Loucy (cell line): ENCODE measurements around the gene CFC1B.
"Not testable (repeated sequence)": the region's sequence is repeated elsewhere in the genome, so short reads cannot be mapped to it uniquely, and the experiment has no call there.

Experiments
- H2AFZ ChIP-seq: fragments of 200-600 bp; sonication (generic); 2 replicates; pipeline ENCODE4 v1.6.0; 2016; ENCODE audit warnings: antibody characterized with exemption, mild to moderate bottlenecking, low read length, moderate library complexity
- H3F3A ChIP-seq: fragments of 200-600 bp; 2 replicates; pipeline ENCODE4 v1.6.0; 2016; ENCODE audit warnings: antibody characterized with exemption, low read depth, mild to moderate bottlenecking
- H3K27me3 ChIP-seq: fragments of 200-600 bp; sonication (generic); 2 replicates; pipeline ENCODE4 v1.6.1; 2014; ENCODE audit warnings: low read length, mild to moderate bottlenecking; ENCODE audit not compliant: insufficient read depth, poor library complexity, severe bottlenecking
- H3K36me3 ChIP-seq: fragments of 200-600 bp; sonication (generic); 2 replicates; pipeline ENCODE4 v1.6.1; 2016; ENCODE audit warnings: low read length; ENCODE audit not compliant: insufficient read depth
- H3K4me1 ChIP-seq: fragments of 200-600 bp; sonication (generic); 2 replicates; pipeline ENCODE4 v1.5.1; 2014; ENCODE audit warnings: low read length, mild to moderate bottlenecking; ENCODE audit not compliant: insufficient read depth, poor library complexity, severe bottlenecking
- H3K4me2 ChIP-seq: fragments of 200-600 bp; sonication (generic); 2 replicates; pipeline ENCODE4 v1.6.0; 2014; ENCODE audit warnings: antibody characterized with exemption, low read length, low read depth, mild to moderate bottlenecking; ENCODE audit not compliant: poor library complexity, severe bottlenecking
- H3K4me3 ChIP-seq: fragments of 200-600 bp; sonication (generic); 2 replicates; pipeline ENCODE4 v1.5.1; 2014; ENCODE audit warnings: low read length, mild to moderate bottlenecking, mixed read lengths; ENCODE audit not compliant: poor library complexity, severe bottlenecking
- H3K79me2 ChIP-seq: fragments of 200-600 bp; sonication (generic); 2 replicates; pipeline ENCODE4 v1.6.1; 2014; ENCODE audit warnings: low read length; ENCODE audit not compliant: insufficient read depth
- H3K9ac ChIP-seq: fragments of 200-600 bp; sonication (generic); 2 replicates; pipeline ENCODE4 v1.6.0; 2014; ENCODE audit warnings: mild to moderate bottlenecking, low read depth, low read length, moderate library complexity; ENCODE audit not compliant: poor library complexity, severe bottlenecking
- H3K9me2 ChIP-seq: fragments of 200-600 bp; sonication (generic); replicated peaks from 2 replicates; pipeline ENCODE4 v1.6.1; 2016; ENCODE audit warnings: low read depth, low read length, mixed read lengths
- H3K9me3 ChIP-seq: fragments of 200-600 bp; sonication (generic); 2 replicates; pipeline ENCODE4 v1.6.1; 2014; ENCODE audit warnings: mild to moderate bottlenecking, antibody characterized with exemption, low read length, low read depth; ENCODE audit not compliant: insufficient read depth
- H4K20me1 ChIP-seq: fragments of 200-600 bp; sonication (generic); 2 replicates; pipeline ENCODE4 v1.6.0; 2014; ENCODE audit warnings: antibody characterized with exemption, low read length, mild to moderate bottlenecking; ENCODE audit not compliant: insufficient read depth, poor library complexity, severe bottlenecking

Gene CFC1B

DNA sequence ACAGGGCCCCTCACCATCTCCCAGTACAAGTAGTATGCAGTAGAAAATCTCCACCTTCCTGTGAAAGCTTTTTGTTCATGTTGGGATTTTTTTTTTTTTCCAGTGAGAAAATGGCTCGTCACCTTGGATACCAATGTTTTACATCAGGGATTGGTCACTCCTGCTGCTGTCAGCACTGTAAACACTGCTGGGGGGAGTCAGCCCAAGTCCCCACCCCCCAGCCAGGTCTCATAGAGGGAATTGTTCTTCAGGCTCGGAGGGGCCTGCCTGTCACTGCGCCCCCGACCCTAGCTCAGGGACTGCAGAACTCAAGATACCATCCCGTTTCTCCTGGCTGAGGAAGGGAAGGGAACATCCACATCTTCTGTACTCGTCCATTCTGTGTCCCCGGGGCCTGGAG, at the start of gene CFC1B:
Gene CFC1B (plus strand): TSS at position 231 of the 400 bp plus-strand sequence. CDS start 263 bp downstream, outside the sequence.
- not testable (repeated sequence) for H3K36me3 ChIP-seq, H3K9ac ChIP-seq, H3K9me3 ChIP-seq, H3K9me2 ChIP-seq, H3K4me3 ChIP-seq, H3K27me3 ChIP-seq, H3K4me1 ChIP-seq, H3K4me2 ChIP-seq, H3K79me2 ChIP-seq, H3F3A ChIP-seq, H2AFZ ChIP-seq, H4K20me1 ChIP-seq

GRCh38 chr2:130491073-130491472, 29.9 kb upstream of the CFC1B start:
- H3K9me2 ChIP-seq, H3F3A ChIP-seq, H4K20me1 ChIP-seq, H3K27me3 ChIP-seq, H3K4me2 ChIP-seq, H3K9ac ChIP-seq, H3K4me1 ChIP-seq, H3K4me3 ChIP-seq, H3K9me3 ChIP-seq, H3K36me3 ChIP-seq, H3K79me2 ChIP-seq, H2AFZ ChIP-seq: not testable (repeated sequence)

DNA sequence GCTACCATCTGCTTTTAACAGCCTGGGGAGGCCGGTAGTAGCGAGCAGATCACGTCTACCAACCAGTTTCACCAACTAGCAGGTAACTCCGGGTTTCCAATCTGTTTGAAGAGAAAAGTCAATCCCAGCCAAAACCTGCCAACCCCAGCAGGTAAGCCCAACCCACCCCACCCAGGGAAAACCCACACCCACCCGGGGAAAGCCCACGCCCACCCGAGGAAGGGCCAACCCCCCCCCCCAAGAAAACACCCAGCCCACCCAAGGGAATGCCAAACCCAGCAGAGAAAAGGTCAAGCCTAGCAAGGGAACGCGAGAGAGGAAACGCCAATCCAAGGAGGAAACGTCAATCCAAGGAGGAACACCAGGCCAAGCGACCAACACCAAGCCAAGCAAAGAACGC, 11.8 kb upstream of the CFC1B start, which contains the start of gene POTEI:
Gene POTEI (minus strand): TSS at position 101 of the 400 bp plus-strand sequence. CDS start 93 bp downstream, at position 8.
- H2AFZ ChIP-seq, H4K20me1 ChIP-seq, H3K27me3 ChIP-seq, H3K4me3 ChIP-seq, H3K9me2 ChIP-seq, H3K79me2 ChIP-seq, H3K4me1 ChIP-seq, H3K9me3 ChIP-seq, H3K4me2 ChIP-seq, H3K36me3 ChIP-seq, H3K9ac ChIP-seq, H3F3A ChIP-seq: not testable (repeated sequence)

DNA sequence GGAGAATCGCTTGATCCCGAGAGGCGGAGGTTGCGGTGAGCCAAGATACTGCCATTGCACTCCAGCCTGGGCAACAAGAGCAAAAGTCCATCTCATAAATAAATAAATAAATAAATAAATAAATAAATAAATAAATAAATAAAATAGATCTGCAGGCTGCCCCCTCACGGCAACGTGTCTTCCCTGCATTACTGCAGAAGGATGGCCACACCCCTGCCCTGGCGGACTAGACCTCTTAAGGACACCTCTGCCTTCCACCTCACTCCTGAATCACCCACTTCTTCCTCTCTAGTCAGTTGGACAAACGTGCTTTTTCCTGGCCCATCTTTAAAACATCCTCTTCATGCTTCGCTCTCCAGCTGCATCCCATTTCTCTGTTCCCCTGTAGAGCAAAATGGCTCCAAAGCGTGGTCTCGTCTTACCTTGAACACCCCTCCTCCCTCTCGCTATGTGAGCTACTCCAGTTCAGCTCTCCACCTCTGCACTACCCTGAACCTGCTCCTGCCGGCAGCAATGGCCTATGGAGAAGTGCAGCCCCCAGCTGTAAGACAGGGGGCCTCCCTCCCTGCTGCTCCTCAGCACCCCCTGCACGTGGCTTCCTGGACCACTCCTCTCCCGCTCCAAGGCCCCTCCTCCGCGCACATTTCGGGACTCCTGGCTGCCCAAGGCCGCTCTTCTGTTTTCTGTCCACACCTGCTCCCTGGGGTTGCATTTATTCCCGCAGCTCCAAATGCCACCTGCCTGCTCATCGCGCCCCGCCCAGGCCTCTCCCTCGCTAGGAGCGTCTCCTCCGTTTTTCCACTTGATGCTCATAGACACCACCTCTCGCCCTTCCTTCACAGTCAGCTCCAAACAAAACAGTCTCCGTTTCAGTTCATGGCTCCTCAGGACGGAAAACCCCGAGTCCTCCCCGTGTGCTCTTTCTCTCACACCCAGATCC, 9.9 kb upstream of the CFC1B start:
- H3K4me1 ChIP-seq, H4K20me1 ChIP-seq, H3K27me3 ChIP-seq, H3K4me3 ChIP-seq, H2AFZ ChIP-seq, H3F3A ChIP-seq, H3K4me2 ChIP-seq, H3K9me2 ChIP-seq, H3K79me2 ChIP-seq, H3K36me3 ChIP-seq, H3K9ac ChIP-seq, H3K9me3 ChIP-seq: not testable (repeated sequence)

GRCh38 chr2:130511747-130512451, 9.1 kb upstream of the CFC1B start:
- H3K9me2 ChIP-seq, H3K9me3 ChIP-seq, H3K27me3 ChIP-seq, H3K79me2 ChIP-seq, H3F3A ChIP-seq, H2AFZ ChIP-seq, H3K36me3 ChIP-seq, H3K4me2 ChIP-seq, H3K4me1 ChIP-seq, H4K20me1 ChIP-seq, H3K4me3 ChIP-seq, H3K9ac ChIP-seq: not testable (repeated sequence)

DNA sequence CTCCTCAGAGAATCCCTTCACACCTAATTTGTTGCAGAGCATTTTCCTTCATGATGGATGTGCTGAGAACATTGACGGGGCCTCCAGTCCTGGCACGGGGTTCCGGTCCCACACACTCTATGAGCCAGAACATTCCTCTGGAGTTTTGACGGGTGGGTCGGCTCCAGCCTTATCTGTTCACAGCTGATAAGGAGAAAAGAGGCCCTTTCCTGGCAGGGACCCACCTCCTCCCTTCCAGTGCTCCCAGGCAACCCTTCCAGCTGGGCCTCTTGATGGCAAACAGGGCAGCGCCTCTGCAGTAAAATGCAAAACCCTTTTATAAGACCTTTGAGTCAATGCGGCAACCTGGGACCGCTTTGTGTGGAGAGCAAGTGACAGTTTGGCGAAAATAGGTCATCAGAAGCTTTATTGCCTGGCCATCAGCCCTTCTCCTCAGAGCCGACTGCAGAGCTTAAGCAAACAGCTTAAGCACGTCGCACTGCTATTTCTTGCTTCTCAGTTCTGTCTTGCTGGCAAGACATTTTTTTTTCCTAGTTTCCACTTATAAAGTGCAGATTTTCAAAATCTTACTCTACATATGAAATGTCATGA, 2.4 kb upstream of the CFC1B start:
- H2AFZ ChIP-seq, H3K4me2 ChIP-seq, H3K4me1 ChIP-seq, H3K27me3 ChIP-seq, H3K36me3 ChIP-seq, H3K4me3 ChIP-seq, H3K79me2 ChIP-seq, H3K9me3 ChIP-seq, H3F3A ChIP-seq, H4K20me1 ChIP-seq, H3K9me2 ChIP-seq, H3K9ac ChIP-seq: not testable (repeated sequence)

GRCh38 chr2:130522390-130522789, 1.4 kb downstream of the CFC1B start:
- not testable (repeated sequence) for H3K27me3 ChIP-seq, H3K4me2 ChIP-seq, H3K79me2 ChIP-seq, H3F3A ChIP-seq, H3K9me3 ChIP-seq, H3K4me1 ChIP-seq, H2AFZ ChIP-seq, H3K9ac ChIP-seq, H4K20me1 ChIP-seq, H3K9me2 ChIP-seq, H3K4me3 ChIP-seq, H3K36me3 ChIP-seq
